GM21717 (cell line): ENCODE data around the gene PLCH1.
"Not testable (repeated sequence)": the region's sequence is repeated elsewhere in the genome, so short reads cannot be mapped to it uniquely, and the experiment has no call there.

Experiments
- ATAC-seq: cut with Tn5 transposase; IDR thresholded peaks from one replicate; pipeline ENCODE4 v1.9.1; 2021; ENCODE audit warnings: mild to moderate bottlenecking, moderate library complexity; ENCODE audit not compliant: unreplicated experiment

The PLCH1 gene

DNA sequence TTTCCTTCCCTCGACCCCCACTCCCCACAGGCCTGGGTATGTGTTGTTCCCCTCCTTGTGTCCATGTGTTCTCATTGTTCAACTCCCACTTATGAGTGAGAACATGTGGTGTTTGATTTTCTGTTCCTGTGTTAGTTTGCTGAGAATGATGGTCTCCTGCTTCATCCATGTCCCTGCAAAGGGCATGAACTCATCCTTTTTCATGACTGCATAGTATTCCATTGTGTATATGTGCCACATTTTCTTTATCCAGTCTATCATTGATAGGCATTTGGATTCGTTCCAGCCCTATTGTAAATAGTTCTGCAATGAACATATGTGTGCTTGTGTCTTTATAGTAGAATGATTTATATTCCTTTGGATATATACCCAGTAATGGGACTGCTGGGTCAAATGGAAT, 350.0 kb downstream of the PLCH1 start:
- not testable (repeated sequence) for ATAC-seq

DNA sequence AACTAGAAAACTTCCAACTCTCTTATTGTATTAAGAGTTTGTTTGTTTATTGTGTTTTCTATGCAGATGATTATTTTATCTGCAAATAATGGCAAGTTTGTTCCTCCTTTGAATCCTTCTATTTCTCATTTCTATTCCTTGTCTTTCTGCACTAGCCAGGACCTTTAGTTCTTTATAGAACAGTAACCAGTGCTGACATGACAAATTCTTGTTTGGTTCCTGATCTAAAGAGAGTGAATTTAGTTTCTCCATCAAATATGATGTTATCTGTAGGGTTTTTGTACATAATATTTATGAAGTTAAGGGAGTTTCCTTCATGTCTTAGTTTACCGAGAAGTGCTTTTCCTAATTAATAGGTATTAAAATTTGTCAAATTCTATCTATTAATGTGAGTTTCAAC, 350.6 kb downstream of the PLCH1 start:
- no peak for ATAC-seq

DNA sequence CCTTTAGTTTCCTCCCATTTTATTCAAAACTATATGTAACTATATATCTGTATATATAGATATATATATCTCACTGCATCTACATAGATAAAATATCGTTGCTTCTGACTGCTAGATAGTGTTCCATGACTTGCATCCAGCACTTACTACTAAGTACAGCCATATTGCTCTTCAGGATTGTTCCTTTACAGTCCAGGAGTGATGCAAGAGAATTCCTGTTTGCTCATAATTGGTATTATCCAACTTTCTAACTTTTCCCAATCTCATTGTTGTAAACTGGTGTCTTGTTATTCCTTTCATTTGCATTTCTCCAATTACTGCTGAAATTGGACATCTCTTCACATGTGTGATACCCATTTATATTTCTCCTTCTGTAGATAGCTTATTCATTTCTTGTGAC, 351.6 kb downstream of the PLCH1 start:
- no peak for ATAC-seq

DNA sequence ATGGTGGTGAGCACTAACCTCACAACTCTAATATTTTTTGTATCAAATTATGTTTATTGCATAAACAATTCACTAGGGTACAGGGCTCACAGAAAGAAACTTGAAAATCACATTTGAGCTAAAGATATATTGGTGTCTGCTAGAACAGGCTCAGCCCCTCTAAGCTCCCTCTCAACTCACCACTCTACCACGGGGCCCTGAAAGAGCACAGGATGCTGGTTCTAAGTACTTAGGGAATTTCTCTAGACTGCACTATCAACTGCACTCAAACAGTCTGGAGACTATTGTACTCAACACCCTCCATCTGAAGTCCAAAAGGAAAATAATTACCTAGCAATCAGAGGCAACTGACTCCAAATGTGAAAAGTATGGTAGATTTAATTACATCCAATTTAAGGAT, 352.7 kb downstream of the PLCH1 start:
- no peak for ATAC-seq

DNA sequence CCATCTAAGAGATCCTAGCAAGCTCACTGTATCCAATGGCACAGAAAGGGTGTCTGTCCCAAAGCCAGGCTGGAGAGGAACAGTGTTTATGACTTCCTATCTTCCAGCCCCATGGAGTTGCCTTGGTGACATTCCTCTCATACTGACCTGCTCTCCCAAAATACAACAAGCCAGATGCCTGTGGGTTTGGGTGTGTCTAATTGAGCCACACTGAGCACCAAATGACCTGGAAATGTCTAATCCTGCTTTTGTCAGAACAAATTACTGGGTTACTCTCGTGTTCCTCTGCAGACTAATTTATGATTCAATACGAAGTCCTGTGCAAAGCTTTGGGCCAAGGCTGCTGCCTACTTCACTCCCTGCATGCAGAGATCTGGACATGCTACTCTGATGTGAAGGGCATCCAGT, 353.3 kb downstream of the PLCH1 start:
- no peak for ATAC-seq

DNA sequence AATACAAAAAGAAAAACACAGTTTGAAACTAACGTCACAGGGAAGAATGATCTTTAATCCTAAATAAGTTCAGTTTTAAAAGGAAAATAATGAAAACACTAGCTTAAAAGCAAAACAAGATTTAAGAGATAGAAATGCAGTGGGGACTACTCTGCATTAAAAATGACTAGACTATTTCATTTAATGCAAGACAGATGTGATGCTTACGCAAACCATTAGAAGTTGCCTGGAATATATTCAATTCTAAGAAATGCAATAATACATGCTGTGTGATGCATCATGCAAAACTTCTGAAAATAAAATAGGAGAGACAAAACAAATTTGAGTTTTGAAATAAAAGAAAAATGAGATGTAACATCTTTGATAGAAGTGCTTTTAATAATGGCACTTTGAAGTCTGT, 353.8 kb downstream of the PLCH1 start:
- no peak for ATAC-seq

DNA sequence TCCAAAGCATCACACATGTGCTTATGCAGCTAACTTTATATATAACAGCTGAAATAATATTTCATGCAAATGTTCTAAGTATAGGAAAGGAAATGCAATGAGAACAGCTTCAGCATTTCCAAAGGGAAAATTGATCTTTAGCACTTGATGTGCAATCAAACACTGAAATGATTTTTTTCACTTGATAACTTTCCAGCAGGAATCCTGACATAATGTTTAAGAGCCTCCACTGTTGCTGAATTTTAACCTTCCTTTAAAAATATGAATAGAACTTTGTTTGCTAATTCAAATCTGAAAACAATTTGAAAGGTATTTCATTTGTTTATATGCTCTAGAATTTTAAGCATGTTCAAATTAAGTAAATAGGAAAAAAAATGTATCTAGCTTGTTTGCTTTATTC, 354.5 kb downstream of the PLCH1 start:
- ATAC-seq: no peak

DNA sequence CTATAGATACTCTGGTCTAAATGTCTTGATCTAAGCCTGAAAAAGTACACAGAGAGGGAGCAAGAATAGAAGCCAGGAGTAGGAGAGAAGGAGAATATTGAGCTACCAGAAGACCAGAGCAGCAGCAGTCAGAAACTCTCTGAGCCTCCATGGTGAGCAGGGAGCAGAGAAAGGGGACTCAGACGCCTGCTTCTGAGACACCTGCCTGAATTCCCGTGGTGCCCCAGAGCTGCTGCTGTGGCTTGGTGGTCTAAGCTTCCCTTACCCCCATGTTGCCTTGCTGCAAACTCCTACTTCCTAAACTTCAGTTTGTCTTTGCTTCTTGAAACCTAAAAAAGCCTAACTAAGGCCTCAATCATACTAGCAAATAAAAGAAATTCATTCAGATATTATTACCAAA, 356.5 kb downstream of the PLCH1 start:
- no peak for ATAC-seq

DNA sequence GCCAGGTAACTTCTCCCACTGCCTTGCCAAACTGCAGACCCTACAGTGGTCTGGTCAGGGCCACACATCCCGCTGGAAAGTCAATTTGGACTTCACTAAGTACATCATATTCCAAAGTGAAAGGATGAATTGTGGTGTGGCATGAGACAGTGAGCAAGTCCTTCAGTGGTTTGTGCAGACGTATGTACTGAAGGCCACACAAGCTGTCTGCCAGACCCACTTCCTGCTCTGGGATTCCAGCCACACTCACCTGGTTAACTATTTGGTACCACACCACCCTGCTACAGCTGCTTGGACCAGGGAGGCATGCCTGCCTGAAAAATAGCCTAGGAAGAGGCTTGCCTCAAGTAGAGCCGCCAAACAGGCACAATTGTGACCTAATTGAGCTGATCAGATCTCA, 357.3 kb downstream of the PLCH1 start:
- no peak for ATAC-seq

DNA sequence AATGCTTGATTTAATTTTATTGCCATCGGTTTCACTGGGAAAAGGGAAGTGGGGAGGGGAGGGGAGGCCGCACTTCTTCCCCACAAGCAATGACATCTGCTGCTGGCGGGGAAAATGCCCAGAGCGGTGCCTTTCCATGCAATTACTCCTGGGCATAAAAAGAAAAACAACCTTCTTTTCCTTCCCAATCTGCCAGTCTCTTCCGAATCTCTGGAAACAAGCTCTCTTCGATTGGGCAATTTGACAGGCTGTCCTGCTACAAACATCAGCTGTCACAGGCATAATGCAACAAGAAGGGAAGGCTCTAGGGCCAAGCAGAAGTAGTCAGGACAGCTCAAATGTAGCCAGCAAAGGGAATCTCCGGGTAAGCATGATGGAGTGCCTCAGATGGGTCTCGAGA, 358.0 kb downstream of the PLCH1 start:
- no peak for ATAC-seq

DNA sequence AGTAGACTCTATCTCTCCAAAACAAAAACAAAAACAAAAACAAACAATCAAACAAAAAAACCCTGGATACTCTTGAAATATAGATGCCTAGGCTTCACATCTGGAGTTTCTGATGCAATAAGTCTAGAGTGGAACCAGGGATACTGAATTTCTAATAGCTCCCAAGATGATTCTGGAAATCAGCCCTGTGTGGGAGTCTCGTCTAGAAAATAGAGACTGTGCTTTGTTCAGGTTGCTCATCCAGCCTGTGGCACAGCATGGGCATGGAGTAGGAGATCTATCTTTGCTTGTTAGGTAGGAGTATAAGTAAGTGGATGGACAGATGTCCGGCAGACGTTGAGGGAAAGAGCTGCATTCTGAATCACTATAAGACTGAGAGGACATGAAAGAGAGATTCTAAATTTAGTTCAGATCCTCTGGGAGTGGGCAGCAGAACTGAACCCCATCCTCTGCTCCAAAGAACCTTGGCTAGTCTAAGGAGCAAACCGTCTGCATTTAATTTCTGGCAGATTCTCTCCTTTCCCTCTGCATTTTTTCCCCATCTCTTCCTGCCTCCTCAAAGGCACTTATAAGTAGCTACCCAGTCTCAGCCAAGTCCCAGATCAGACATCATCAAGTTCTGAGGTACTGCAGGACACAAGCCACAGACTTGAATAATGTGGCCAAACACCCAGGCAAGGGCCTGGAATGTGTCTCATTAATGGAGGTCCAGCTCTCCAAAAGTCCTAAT, 358.8 kb downstream of the PLCH1 start:
- ATAC-seq: no peak

DNA sequence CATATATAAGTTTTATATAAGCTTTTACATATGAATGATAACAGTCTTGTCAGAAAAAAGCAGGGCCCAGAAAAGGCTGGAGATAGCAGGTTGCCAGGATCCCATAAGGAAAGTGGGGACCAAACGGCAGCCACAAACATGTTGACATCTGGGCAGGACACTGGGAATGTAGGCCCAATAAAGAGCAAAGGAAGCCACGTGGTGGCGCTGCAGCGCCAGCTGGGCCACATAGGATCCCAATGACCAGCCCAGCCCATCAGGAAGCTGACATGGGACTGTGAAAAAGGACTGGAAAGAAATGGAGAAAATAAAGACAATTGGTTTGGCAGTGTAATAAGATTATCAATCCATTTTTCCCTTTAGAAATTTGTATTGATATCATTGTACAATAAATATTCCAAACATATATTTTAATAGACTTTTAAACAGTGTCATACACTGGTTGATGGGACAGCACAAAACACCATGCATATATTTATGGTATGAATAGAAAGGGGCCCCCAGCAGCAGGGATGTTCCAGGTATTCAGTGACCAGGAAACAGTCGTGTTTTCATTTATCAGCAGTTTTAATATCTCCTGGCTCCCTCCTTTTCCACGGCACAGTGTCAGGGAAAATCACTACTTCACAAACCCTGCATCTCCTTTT, 362.4 kb downstream of the PLCH1 start:
- ATAC-seq: no peak

DNA sequence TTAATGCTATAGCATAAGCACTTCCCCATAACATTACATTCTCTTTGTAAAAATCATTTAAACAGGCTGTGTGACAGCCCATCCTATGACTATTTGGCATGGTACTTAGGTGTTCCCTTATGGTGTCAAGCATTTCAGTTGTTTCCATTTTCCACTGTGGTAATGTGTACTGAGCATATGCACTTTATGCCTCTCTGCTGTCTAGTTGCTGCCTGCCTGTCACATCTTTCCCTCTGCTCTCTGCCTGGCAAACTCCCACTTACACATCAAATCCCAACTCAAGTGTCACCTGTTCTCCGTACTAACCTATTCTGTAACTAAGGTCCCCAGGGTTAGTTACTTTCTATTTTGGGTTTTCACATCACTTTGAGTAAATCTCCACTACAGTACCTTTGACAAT, 367.0 kb downstream of the PLCH1 start:
- no peak for ATAC-seq

DNA sequence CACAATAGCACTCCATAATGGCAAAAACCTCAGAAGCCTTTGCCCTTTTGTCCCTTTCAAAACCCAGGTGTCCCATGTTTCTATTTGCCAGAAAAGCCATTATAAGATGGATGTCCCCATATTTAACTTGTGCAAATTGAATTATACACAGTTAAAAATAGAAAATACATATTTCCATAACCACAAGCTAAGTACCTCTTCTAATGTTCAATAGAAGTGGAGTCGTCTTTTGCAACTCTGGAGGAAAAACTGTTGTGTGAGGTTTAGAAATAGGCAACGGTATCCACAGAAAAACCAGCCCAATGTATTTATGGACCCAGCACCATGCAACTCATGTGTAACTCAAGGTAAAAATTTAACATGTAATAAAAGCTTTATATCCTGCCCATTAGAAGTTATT, 367.8 kb downstream of the PLCH1 start:
- ATAC-seq: no peak

DNA sequence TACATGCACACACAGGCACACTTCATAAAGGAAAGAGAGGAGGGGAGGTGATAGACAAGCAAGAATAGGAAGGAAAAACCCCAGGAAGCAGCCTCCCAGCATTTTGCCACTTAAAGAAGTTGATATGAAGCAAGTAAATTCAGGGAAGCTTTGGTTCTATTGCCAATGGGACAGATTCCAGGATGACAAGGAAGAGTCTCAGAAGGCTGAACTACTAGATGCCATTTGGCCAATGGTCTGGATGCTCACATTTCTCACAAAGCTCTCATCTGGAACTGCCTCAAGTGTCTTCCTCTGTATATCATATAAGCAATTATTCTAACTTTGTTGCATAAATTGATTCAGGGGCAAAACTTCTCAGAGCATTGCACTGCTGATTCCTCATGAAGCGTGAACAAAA, 372.6 kb downstream of the PLCH1 start:
- ATAC-seq: no peak

DNA sequence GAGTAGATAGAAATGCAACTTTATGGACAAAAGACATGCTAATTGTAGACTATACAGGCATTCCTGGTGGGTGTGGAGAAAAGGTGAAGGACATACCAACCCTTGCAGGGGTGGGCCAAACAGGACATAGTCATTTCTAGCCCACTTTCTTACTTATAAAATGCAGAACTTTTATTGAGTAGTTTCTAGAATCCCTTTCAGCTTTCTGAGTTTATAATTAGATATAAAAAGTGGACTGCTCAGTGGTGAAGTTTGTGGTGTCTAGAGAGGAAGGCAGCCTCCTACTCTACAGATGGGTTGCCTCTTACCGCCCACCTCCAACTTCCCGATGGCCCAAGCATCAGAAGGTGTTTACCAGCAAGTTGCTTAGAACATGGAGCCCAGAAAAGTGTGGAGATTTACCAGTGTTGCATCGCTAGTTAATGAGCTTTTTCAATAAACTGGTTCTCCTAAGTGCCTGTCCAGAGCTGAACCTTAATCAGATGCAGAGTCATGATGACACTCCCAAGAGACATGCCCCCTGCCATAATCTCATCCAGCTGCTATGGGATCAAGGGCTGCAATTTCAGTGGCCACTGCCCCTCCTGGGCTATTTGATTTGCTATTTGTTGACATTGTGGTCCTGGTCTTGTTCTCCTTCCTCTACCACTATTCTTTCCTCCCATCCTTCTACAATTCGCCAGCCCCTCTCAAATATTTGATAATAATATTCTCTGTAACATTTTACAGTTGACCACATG, 373.9 kb downstream of the PLCH1 start:
- no peak for ATAC-seq

DNA sequence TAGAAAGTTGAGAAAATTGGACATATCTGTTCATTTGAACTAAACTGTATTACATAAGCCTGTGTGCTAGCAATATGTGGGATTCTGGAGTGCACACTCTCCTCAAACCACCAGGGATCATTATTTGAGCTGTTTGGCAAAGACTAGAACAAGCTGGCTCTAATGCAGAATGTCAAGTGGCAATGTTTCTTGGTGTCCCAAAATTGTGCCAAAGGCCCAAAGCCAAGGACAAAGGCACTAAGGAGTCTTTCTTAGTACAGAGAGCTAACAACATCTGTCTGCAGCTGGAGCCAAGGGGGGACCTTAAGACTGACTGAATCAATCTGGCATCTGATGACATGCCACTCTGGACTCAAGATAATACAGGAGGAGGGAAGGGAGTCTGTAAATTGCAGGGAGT, 374.7 kb downstream of the PLCH1 start:
- no peak for ATAC-seq

DNA sequence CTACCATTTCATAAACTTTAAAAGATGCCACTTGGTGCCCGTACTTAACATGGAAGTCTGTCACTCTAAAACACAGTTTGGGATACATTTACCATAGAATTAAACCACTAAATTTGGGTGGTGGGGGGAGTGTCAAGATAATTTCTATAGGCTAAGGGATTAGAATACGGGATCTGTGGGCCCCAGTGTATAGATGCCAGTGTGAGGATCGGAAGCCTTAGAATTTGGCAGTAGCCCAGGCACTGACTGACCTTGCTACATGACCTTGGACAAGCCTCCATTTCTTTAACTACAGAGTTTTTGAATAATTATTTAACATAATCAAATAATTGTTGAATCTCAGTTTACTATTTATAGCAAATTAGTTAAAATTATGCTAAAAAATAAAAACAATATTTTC, 375.1 kb downstream of the PLCH1 start:
- no peak for ATAC-seq

DNA sequence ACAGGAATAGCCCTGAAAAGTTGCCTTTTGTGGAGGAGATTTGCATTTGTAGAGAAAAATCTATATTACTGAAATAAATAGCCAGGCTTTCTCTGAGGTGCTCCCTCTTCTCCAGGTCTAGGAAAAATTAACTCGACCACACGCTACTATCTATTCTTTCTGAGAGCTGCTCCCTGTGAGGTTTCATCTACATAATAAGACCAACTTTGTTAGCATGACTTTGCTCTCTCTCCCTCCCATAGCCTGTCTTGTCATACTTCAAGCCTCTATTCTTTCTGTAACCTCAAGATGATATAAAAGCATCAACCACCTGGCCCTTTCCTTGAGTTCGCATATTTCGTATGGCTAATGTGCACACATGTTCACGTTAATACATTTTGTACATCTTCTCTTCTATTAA, 375.6 kb downstream of the PLCH1 start:
- ATAC-seq: no peak

DNA sequence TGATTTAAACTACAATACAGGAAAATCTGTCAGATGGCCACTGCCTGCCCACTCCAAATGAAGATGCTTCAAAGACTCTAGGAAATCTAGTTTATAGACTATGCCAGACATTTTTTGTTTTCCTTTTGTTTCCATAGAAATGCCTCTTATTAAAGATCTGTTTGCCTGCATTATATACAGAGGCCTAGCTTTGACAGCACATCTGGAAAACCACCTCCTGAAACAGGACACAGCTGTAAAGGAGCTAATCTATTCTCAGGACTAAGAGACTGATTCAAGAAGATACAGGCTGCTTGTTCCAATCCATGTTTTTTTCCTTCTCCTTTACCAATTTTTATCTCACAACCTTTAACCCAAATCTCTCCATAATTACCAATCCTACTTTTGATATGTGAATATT, 376.1 kb downstream of the PLCH1 start:
- ATAC-seq: no peak

DNA sequence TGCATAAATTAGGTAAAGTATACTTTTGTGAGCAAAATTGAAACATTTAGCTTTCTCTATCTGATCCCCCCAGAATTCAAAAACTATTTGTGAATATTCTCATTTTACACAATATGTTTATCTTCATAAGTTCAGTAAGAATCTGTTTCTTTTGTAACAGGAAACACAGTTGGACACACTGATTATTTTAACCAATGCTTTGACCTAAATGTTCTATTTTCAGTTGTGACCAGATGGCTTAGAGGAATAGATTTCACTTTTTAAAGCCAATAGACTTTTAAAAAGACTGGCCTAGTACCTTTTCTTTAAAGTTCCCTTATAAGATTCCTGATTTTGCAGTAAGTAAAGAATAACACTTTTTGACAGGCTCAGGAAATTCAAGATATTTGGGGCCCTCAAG, 377.4 kb downstream of the PLCH1 start:
- ATAC-seq: no peak

DNA sequence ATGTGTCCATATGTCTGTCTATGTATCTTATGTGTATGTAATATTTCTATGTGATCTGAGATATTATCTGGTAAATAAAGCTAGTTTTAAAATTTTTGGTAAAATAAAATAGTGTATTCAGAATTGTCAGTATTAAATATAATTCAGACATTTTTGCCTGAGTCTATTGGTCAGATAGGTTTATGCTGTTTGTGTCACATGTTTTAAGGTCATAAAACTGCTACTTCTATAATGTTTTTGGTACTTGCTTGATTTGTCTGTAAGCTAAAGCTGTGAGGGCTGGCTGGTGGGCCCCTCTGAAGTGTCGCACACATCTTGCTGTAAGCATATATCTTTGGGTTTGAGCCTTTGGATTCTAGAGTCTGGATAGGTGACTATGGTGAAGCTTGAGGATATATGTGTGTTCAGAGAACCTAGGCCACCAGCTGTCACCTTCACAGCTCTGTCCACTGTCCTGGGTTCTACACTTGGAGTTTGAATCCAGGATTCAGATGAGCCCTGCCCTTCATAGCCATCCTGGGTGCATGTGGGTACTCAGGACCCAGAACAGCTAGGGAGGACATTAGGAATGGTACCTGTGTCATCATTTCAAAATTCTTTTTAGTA, 379.6 kb downstream of the PLCH1 start:
- ATAC-seq: no peak
